WTC11 (cell line): ENCODE measurements around the gene NLRX1. TPM values are rescaled to one million over a fixed set of nuclear protein-coding genes. Genes with fewer than 3 reads are reported as not detected.

ENCODE experiments used
- ATAC-seq: fragments of 200-7000 bp; cut with Tn5 transposase; 2 replicates; pipeline ENCODE4 v1.10.0; 2021; ENCODE audit warnings: mild to moderate bottlenecking, moderate library complexity
- CTCF ChIA-PET: fragments of 300-600 bp; sonication (Branson Sonifier 250); formaldehyde crosslinking; loops from one replicate; lab custom pipeline; 2021; ENCODE audit warnings: antibody characterized with exemption; lab: Charles Lee
- POLR2A ChIA-PET: fragments of 350-600 bp; sonication (Branson Sonifier 250); formaldehyde crosslinking; loops from one replicate; lab custom pipeline; 2021; ENCODE audit warnings: antibody characterized with exemption; lab: Charles Lee
- DNase-seq: peaks from one replicate; pipeline ENCODE4 v3.0.0; 2021; ENCODE audit warnings: low spot score
- H3K27ac Mint-ChIP-seq: 2 replicates; pipeline ENCODE4 v1.8.0; 2021; ENCODE audit warnings: mixed read lengths
- H3K27me3 Mint-ChIP-seq: 2 replicates; pipeline ENCODE4 v1.8.0; 2021; ENCODE audit warnings: low read depth, mild to moderate bottlenecking, moderate library complexity, mixed read lengths
- H3K36me3 Mint-ChIP-seq: 2 replicates; pipeline ENCODE4 v1.8.0; 2021; ENCODE audit warnings: mixed read lengths
- H3K4me1 Mint-ChIP-seq: 2 replicates; pipeline ENCODE4 v1.8.0; 2022; ENCODE audit warnings: mixed read lengths
- H3K4me3 Mint-ChIP-seq: 2 replicates; pipeline ENCODE4 v1.8.0; 2021; ENCODE audit warnings: mild to moderate bottlenecking, moderate library complexity, mixed read lengths
- H3K9me3 Mint-ChIP-seq: 2 replicates; pipeline ENCODE4 v1.8.0; 2021; ENCODE audit warnings: mixed read lengths
- CREB1 ChIP-seq: sonication (generic); formaldehyde crosslinking; IDR thresholded peaks from 2 replicates; pipeline ENCODE4 v1.8.0; 2023; ENCODE audit warnings: mild to moderate bottlenecking, missing genetic modification reagents
- FOXJ3 ChIP-seq: sonication (generic); formaldehyde crosslinking; IDR thresholded peaks from 2 replicates; pipeline ENCODE4 v1.9.0; 2021; ENCODE audit warnings: missing genetic modification reagents, mild to moderate bottlenecking, borderline replicate concordance
- JAZF1 ChIP-seq: fragments of 250-450 bp; sonication (Bioruptor Pico); IDR thresholded peaks from 2 replicates; pipeline ENCODE4 v1.9.0; 2021; ENCODE audit warnings: moderate library complexity, mild to moderate bottlenecking, inconsistent platforms
- NR2C2 ChIP-seq: sonication (generic); formaldehyde crosslinking; IDR thresholded peaks from 2 replicates; pipeline ENCODE4 v1.8.0; 2022; ENCODE audit warnings: mild to moderate bottlenecking, missing genetic modification reagents
- NR3C1 ChIP-seq: sonication (generic); formaldehyde crosslinking; conservative IDR thresholded peaks from 2 replicates; pipeline ENCODE4 v1.8.1; 2023; ENCODE audit warnings: low read depth, mild to moderate bottlenecking, missing genetic modification reagents
- RELA ChIP-seq: sonication (generic); formaldehyde crosslinking; IDR thresholded peaks from 2 replicates; pipeline ENCODE4 v1.8.1; 2022; ENCODE audit warnings: missing genetic modification reagents, mild to moderate bottlenecking, borderline replicate concordance
- TCF7 ChIP-seq: sonication (generic); formaldehyde crosslinking; IDR thresholded peaks from 2 replicates; pipeline ENCODE4 v1.8.0; 2022; ENCODE audit warnings: mild to moderate bottlenecking, low read depth, missing genetic modification reagents, moderate library complexity
- ZNF317 ChIP-seq: sonication (generic); formaldehyde crosslinking; IDR thresholded peaks from 2 replicates; pipeline ENCODE4 v1.8.1; 2023; ENCODE audit warnings: low read depth, mild to moderate bottlenecking, moderate library complexity, missing genetic modification reagents, borderline replicate concordance
- ZNF423 ChIP-seq: fragments of 250-450 bp; sonication (Bioruptor Pico); IDR thresholded peaks from 2 replicates; pipeline ENCODE4 v2.1.2; 2022; ENCODE audit warnings: mild to moderate bottlenecking, moderate library complexity
- ZNF671 ChIP-seq: fragments of 250-450 bp; sonication (Bioruptor Pico); IDR thresholded peaks from 2 replicates; pipeline ENCODE4 v1.8.0; 2021; ENCODE audit warnings: mild to moderate bottlenecking
- total RNA-seq: library from RNA; stranded (reverse); gene quantifications from 3 replicates; pipeline ENCODE4 v1.2.3, GENCODE V29; 2021
- TF ChIP-seq, protein P1 (sequence below): fragments of 250-450 bp; sonication (Bioruptor Pico); IDR thresholded peaks from 2 replicates; pipeline ENCODE4 v1.9.0; 2021; ENCODE audit warnings: mild to moderate bottlenecking, borderline replicate concordance
- TF ChIP-seq, protein P2 (sequence below): sonication (generic); formaldehyde crosslinking; IDR thresholded peaks from 2 replicates; pipeline ENCODE4 v1.8.0; 2022; ENCODE audit warnings: mild to moderate bottlenecking, missing genetic modification reagents
- TF ChIP-seq, protein P3 (sequence below): fragments of 250-450 bp; sonication (Bioruptor Pico); IDR thresholded peaks from 2 replicates; pipeline ENCODE4 v2.1.2; 2022; ENCODE audit warnings: mild to moderate bottlenecking, moderate library complexity
- TF ChIP-seq, protein P4 (sequence below): sonication (generic); formaldehyde crosslinking; IDR thresholded peaks from 2 replicates; pipeline ENCODE4 v1.8.1; 2023; ENCODE audit warnings: mild to moderate bottlenecking, missing genetic modification reagents
- TF ChIP-seq, protein P5 (sequence below): sonication (generic); formaldehyde crosslinking; IDR thresholded peaks from 2 replicates; pipeline ENCODE4 v1.8.0; 2022; ENCODE audit warnings: mild to moderate bottlenecking, missing genetic modification reagents

NLRX1 gene
- total RNA-seq, 1 experiment from 2014 or later = 20.8 TPM

DNA sequence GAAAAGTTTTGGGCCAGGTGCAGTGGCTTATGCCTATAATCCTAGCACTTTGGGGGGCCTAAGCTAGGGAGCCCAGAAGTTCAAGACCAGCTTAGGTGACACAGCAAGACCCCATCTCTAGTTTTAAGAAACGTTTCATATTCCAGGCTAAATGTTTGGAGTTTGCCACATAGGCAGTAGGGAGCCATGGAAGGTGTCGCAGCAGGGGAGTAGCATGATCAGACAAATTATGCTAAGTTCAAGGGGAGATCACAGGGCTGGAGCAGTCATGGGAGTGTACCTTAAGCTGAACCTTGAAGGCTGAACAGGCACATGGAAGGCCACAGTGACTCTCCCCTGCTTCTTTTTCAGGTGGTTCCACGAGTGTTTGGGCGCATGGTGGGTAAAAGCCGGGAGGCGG is 10.8 kb downstream of the NLRX1 start (continued):
- TF ChIP-seq, protein P1, sequence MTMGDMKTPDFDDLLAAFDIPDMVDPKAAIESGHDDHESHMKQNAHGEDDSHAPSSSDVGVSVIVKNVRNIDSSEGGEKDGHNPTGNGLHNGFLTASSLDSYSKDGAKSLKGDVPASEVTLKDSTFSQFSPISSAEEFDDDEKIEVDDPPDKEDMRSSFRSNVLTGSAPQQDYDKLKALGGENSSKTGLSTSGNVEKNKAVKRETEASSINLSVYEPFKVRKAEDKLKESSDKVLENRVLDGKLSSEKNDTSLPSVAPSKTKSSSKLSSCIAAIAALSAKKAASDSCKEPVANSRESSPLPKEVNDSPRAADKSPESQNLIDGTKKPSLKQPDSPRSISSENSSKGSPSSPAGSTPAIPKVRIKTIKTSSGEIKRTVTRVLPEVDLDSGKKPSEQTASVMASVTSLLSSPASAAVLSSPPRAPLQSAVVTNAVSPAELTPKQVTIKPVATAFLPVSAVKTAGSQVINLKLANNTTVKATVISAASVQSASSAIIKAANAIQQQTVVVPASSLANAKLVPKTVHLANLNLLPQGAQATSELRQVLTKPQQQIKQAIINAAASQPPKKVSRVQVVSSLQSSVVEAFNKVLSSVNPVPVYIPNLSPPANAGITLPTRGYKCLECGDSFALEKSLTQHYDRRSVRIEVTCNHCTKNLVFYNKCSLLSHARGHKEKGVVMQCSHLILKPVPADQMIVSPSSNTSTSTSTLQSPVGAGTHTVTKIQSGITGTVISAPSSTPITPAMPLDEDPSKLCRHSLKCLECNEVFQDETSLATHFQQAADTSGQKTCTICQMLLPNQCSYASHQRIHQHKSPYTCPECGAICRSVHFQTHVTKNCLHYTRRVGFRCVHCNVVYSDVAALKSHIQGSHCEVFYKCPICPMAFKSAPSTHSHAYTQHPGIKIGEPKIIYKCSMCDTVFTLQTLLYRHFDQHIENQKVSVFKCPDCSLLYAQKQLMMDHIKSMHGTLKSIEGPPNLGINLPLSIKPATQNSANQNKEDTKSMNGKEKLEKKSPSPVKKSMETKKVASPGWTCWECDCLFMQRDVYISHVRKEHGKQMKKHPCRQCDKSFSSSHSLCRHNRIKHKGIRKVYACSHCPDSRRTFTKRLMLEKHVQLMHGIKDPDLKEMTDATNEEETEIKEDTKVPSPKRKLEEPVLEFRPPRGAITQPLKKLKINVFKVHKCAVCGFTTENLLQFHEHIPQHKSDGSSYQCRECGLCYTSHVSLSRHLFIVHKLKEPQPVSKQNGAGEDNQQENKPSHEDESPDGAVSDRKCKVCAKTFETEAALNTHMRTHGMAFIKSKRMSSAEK = no peak
- TF ChIP-seq JAZF1 = no peak
- TF ChIP-seq, protein P2, sequence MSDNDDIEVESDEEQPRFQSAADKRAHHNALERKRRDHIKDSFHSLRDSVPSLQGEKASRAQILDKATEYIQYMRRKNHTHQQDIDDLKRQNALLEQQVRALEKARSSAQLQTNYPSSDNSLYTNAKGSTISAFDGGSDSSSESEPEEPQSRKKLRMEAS (CRISPR knock-in tag) = no peak
- no peak for TF ChIP-seq NR3C1 (CRISPR knock-in tag)

DNA sequence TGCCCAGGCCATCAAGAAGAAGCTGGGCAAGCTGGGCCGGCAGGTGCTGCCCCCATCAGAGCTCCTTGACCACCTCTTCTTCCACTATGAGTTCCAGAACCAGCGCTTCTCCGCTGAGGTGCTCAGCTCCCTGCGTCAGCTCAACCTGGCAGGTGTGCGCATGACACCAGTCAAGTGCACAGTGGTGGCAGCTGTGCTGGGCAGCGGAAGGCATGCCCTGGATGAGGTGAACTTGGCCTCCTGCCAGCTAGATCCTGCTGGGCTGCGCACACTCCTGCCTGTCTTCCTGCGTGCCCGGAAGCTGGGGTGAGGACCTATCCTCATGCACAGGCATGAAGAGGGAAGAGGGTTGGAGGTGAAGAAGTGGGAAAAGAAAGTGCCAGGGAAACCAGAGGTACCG is 11.5 kb downstream of the NLRX1 start:
- H3K4me3 Mint-ChIP-seq = no peak overlapping the region
- no peak for TF ChIP-seq ZNF671
- TF ChIP-seq, protein P1 = no peak
- TF ChIP-seq, protein P2 (CRISPR knock-in tag) = no peak
- TF ChIP-seq NR2C2 = no peak
- TF ChIP-seq, protein P3, sequence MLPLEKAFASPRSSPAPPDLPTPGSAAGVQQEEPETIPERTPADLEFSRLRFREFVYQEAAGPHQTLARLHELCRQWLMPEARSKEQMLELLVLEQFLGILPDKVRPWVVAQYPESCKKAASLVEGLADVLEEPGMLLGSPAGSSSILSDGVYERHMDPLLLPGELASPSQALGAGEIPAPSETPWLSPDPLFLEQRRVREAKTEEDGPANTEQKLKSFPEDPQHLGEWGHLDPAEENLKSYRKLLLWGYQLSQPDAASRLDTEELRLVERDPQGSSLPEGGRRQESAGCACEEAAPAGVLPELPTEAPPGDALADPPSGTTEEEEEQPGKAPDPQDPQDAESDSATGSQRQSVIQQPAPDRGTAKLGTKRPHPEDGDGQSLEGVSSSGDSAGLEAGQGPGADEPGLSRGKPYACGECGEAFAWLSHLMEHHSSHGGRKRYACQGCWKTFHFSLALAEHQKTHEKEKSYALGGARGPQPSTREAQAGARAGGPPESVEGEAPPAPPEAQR (CRISPR knock-in tag) = no peak
- no peak for TF ChIP-seq RELA (CRISPR knock-in tag)
- no peak for TF ChIP-seq TCF7 (CRISPR knock-in tag)
- TF ChIP-seq FOXJ3 (CRISPR knock-in tag) = no peak
- TF ChIP-seq ZNF423 (CRISPR knock-in tag) = no peak
- TF ChIP-seq, protein P4, sequence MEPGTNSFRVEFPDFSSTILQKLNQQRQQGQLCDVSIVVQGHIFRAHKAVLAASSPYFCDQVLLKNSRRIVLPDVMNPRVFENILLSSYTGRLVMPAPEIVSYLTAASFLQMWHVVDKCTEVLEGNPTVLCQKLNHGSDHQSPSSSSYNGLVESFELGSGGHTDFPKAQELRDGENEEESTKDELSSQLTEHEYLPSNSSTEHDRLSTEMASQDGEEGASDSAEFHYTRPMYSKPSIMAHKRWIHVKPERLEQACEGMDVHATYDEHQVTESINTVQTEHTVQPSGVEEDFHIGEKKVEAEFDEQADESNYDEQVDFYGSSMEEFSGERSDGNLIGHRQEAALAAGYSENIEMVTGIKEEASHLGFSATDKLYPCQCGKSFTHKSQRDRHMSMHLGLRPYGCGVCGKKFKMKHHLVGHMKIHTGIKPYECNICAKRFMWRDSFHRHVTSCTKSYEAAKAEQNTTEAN = no peak
- TF ChIP-seq ZNF317 = no peak
- no peak for TF ChIP-seq CREB1 (CRISPR knock-in tag)
- TF ChIP-seq, protein P5, sequence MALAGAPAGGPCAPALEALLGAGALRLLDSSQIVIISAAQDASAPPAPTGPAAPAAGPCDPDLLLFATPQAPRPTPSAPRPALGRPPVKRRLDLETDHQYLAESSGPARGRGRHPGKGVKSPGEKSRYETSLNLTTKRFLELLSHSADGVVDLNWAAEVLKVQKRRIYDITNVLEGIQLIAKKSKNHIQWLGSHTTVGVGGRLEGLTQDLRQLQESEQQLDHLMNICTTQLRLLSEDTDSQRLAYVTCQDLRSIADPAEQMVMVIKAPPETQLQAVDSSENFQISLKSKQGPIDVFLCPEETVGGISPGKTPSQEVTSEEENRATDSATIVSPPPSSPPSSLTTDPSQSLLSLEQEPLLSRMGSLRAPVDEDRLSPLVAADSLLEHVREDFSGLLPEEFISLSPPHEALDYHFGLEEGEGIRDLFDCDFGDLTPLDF (CRISPR knock-in tag) = no peak
- no peaks in the 10 kb centered on the region for H3K27me3 Mint-ChIP-seq
- no peaks in the 10 kb centered on the region for H3K4me1 Mint-ChIP-seq
- ChIA-PET POLR2A (no interaction called here), CTCF (interaction anchor here (0.7 to 0.8 kb wide), 2 partner anchors 35 to 784 kb away, joined by 3 read pairs; no protein-coding TSS in a partner anchor)
- H3K36me3 Mint-ChIP-seq = peaks cover 6% of the 10 kb centered on the region; the same call in 1 of the 2 replicates
- ATAC-seq = no peak
- H3K27ac Mint-ChIP-seq = no peak overlapping the region
- DNase-seq = no peak
- H3K9me3 Mint-ChIP-seq = no peaks in the 10 kb centered on the region
